ENCODE data around the gene DCAF8.

DCAF8 gene

GRCh38 chr1:160191756-160192155 lies 70.6 kb downstream of the DCAF8 start:
- H3K27me3 Mint-ChIP-seq, result no peaks in the 10 kb centered on the region
- H3K27ac Mint-ChIP-seq, result no peak overlapping the region
- H3K4me3 Mint-ChIP-seq, result no peak overlapping the region
- H3K36me3 Mint-ChIP-seq, result no peaks in the 10 kb centered on the region
- no peaks in the 10 kb centered on the region for H3K4me1 Mint-ChIP-seq (ENCODE audit: low read depth)
- no peaks in the 10 kb centered on the region for H3K9me3 Mint-ChIP-seq (ENCODE audit: low read depth)

- H3K27me3 Mint-ChIP-seq, result no peaks in the 10 kb centered on the region
- H3K9me3 Mint-ChIP-seq (ENCODE audit: low read depth), result no peaks in the 10 kb centered on the region
- H3K36me3 Mint-ChIP-seq, result no peaks in the 10 kb centered on the region
- H3K27ac Mint-ChIP-seq, result no peak within 1 kb of the TSS
- no peaks in the 10 kb centered on the region for H3K4me1 Mint-ChIP-seq (ENCODE audit: low read depth)
- H3K4me3 Mint-ChIP-seq, result no peak within 1 kb of the TSS
Observed at GRCh38 chr1:160189649-160190625, 72.4 kb downstream of the DCAF8 start, which contains the start of gene CASQ1. Gene CASQ1 (plus strand): TSS chr1:160190575. CDS start chr1:160190752, 177 bp downstream.

GRCh38 chr1:160188341-160188740 lies 74.0 kb downstream of the DCAF8 start:
- no peak overlapping the region for H3K4me3 Mint-ChIP-seq
- no peaks in the 10 kb centered on the region for H3K9me3 Mint-ChIP-seq (ENCODE audit: low read depth)
- no peak overlapping the region for H3K27ac Mint-ChIP-seq
- no peaks in the 10 kb centered on the region for H3K36me3 Mint-ChIP-seq
- H3K27me3 Mint-ChIP-seq, result no peaks in the 10 kb centered on the region
- no peaks in the 10 kb centered on the region for H3K4me1 Mint-ChIP-seq (ENCODE audit: low read depth)

GRCh38 chr1:160187407-160187806 lies 74.9 kb downstream of the DCAF8 start:
- H3K36me3 Mint-ChIP-seq, result no peaks in the 10 kb centered on the region
- no peak overlapping the region for H3K4me3 Mint-ChIP-seq
- no peaks in the 10 kb centered on the region for H3K4me1 Mint-ChIP-seq (ENCODE audit: low read depth)
- H3K9me3 Mint-ChIP-seq (ENCODE audit: low read depth), result no peaks in the 10 kb centered on the region
- peaks cover 2% of the 10 kb centered on the region for H3K27me3 Mint-ChIP-seq
- no peak overlapping the region for H3K27ac Mint-ChIP-seq

- no peaks in the 10 kb centered on the region for H3K36me3 Mint-ChIP-seq
- H3K4me1 Mint-ChIP-seq (ENCODE audit: low read depth), result no peaks in the 10 kb centered on the region
- H3K4me3 Mint-ChIP-seq, result no peak overlapping the region
- H3K27me3 Mint-ChIP-seq, result peaks cover 2% of the 10 kb centered on the region
- no peak overlapping the region for H3K27ac Mint-ChIP-seq
- H3K9me3 Mint-ChIP-seq (ENCODE audit: low read depth), result no peaks in the 10 kb centered on the region
Observed at GRCh38 chr1:160186729-160187128, 75.6 kb downstream of the DCAF8 start.

GRCh38 chr1:160186246-160186645 lies 76.1 kb downstream of the DCAF8 start:
- Mint-ChIP-seq H3K4me1 (ENCODE audit: low read depth) (no peaks in the 10 kb centered on the region), H3K4me3 (no peak overlapping the region), H3K27me3 (peaks cover 2% of the 10 kb centered on the region), H3K9me3 (ENCODE audit: low read depth) (no peaks in the 10 kb centered on the region), H3K27ac (no peak overlapping the region), H3K36me3 (no peaks in the 10 kb centered on the region)

GRCh38 chr1:160179336-160179735 lies 83.0 kb downstream of the DCAF8 start:
- Mint-ChIP-seq H3K4me1 (ENCODE audit: low read depth) (no peaks in the 10 kb centered on the region), H3K27me3 (peaks cover 3% of the 10 kb centered on the region), H3K36me3 (no peaks in the 10 kb centered on the region), H3K4me3 (no peak overlapping the region), H3K27ac (no peak overlapping the region), H3K9me3 (ENCODE audit: low read depth) (no peaks in the 10 kb centered on the region)

GRCh38 chr1:160178731-160179130 lies 83.6 kb downstream of the DCAF8 start:
- H3K36me3 Mint-ChIP-seq, result no peaks in the 10 kb centered on the region
- H3K27ac Mint-ChIP-seq, result no peak overlapping the region
- peaks cover 3% of the 10 kb centered on the region for H3K27me3 Mint-ChIP-seq

GRCh38 chr1:160177667-160178066 lies 84.7 kb downstream of the DCAF8 start:
- Mint-ChIP-seq H3K36me3 (no peaks in the 10 kb centered on the region), H3K27ac (no peak overlapping the region), H3K9me3 (ENCODE audit: low read depth) (no peaks in the 10 kb centered on the region), H3K4me3 (no peak overlapping the region), H3K27me3 (peaks cover 2% of the 10 kb centered on the region), H3K4me1 (ENCODE audit: low read depth) (no peaks in the 10 kb centered on the region)

More at GRCh38 chr1:160178731-160179130, 83.6 kb downstream of the DCAF8 start:
- Mint-ChIP-seq H3K4me1 (ENCODE audit: low read depth) (no peaks in the 10 kb centered on the region), H3K9me3 (ENCODE audit: low read depth) (no peaks in the 10 kb centered on the region), H3K4me3 (no peak overlapping the region)

- Mint-ChIP-seq H3K4me1 (ENCODE audit: low read depth) (no peaks in the 10 kb centered on the region), H3K36me3 (no peaks in the 10 kb centered on the region), H3K27ac (no peak overlapping the region), H3K27me3 (peaks cover 2% of the 10 kb centered on the region), H3K4me3 (no peak overlapping the region), H3K9me3 (ENCODE audit: low read depth) (no peaks in the 10 kb centered on the region)
Observed at GRCh38 chr1:160177231-160177630, 85.1 kb downstream of the DCAF8 start.

- Mint-ChIP-seq H3K4me3 (no peak overlapping the region), H3K9me3 (ENCODE audit: low read depth) (no peaks in the 10 kb centered on the region), H3K4me1 (ENCODE audit: low read depth) (peaks cover 14% of the 10 kb centered on the region), H3K36me3 (peaks cover 3% of the 10 kb centered on the region), H3K27ac (no peak overlapping the region), H3K27me3 (no peaks in the 10 kb centered on the region)
Observed at GRCh38 chr1:160171980-160172379, 90.4 kb downstream of the DCAF8 start.

- peaks cover 3% of the 10 kb centered on the region for H3K36me3 Mint-ChIP-seq
- no peak overlapping the region for H3K27ac Mint-ChIP-seq
- H3K4me3 Mint-ChIP-seq, result no peak overlapping the region
- no peaks in the 10 kb centered on the region for H3K9me3 Mint-ChIP-seq (ENCODE audit: low read depth)
- H3K4me1 Mint-ChIP-seq (ENCODE audit: low read depth), result peaks cover 14% of the 10 kb centered on the region
- no peaks in the 10 kb centered on the region for H3K27me3 Mint-ChIP-seq
Observed at GRCh38 chr1:160171354-160171753, 91.0 kb downstream of the DCAF8 start.

GRCh38 chr1:160169553-160170399 lies 92.6 kb downstream of the DCAF8 start:
- peaks cover 14% of the 10 kb centered on the region for H3K4me1 Mint-ChIP-seq (ENCODE audit: low read depth)

GRCh38 chr1:160168609-160169369 lies 93.6 kb downstream of the DCAF8 start:
- peaks cover 14% of the 10 kb centered on the region for H3K4me1 Mint-ChIP-seq (ENCODE audit: low read depth)
- no peaks in the 10 kb centered on the region for H3K9me3 Mint-ChIP-seq (ENCODE audit: low read depth)
- H3K27ac Mint-ChIP-seq, result no peak overlapping the region
- peaks cover 3% of the 10 kb centered on the region for H3K36me3 Mint-ChIP-seq
- no peak overlapping the region for H3K4me3 Mint-ChIP-seq
- H3K27me3 Mint-ChIP-seq, result no peaks in the 10 kb centered on the region

More at GRCh38 chr1:160169553-160170399, 92.6 kb downstream of the DCAF8 start:
- Mint-ChIP-seq H3K36me3 (peaks cover 3% of the 10 kb centered on the region), H3K27ac (peak overlapping the region; percentile 31), H3K4me3 (no peak overlapping the region), H3K9me3 (ENCODE audit: low read depth) (no peaks in the 10 kb centered on the region), H3K27me3 (no peaks in the 10 kb centered on the region)
